ENCODE measurements around the gene NKIRAS1. TPM values are rescaled to one million over a fixed set of nuclear protein-coding genes. Genes with fewer than 3 reads are reported as not detected.

Gene NKIRAS1
- total RNA-seq, 2 experiments from 2014 or later, result 4.0 to 4.7 TPM

- Histone ChIP-seq H3K4me1 (ENCODE audit: insufficient read depth, low read length, poor library complexity, severe bottlenecking) (no peaks in the 10 kb centered on the region), H3K9me2 (ENCODE audit: insufficient read depth, low read length) (no peaks in the 10 kb centered on the region), H3K79me2 (ENCODE audit: insufficient read depth, low read depth, low read length) (no peaks in the 10 kb centered on the region), H3K4me2 (ENCODE audit: low read length) (no peak overlapping the region), H3K27ac (ENCODE audit: low read depth, low read length, poor library complexity, severe bottlenecking) (no peak overlapping the region), H2AFZ (ENCODE audit: low read length) (no peak overlapping the region), H3K36me3 (ENCODE audit: insufficient read depth, low read length) (peaks cover 68% of the 10 kb centered on the region), H4K20me1 (ENCODE audit: insufficient read depth, low read length) (no peaks in the 10 kb centered on the region), H3K9me3 (ENCODE audit: low read length) (no peaks in the 10 kb centered on the region), H3K4me3 (ENCODE audit: low read depth, low read length, poor library complexity, severe bottlenecking) (no peak overlapping the region)
- no peak for DNase-seq (ENCODE audit: low spot score)
- POLR2A ChIA-PET, result interaction anchor here (0.7 kb wide), 2 partner anchors 13 to 14 kb away, joined by 3 read pairs; no protein-coding TSS in a partner anchor
- CTCF ChIA-PET (ENCODE audit: unreplicated experiment), result no interaction called here
- intact Hi-C loops (cut with micrococcal nuclease; ENCODE audit: unreplicated experiment), result no loop called here
- no TSS peak for BruUV-seq (replicated peaks)
- TF ChIP-seq, protein P1, sequence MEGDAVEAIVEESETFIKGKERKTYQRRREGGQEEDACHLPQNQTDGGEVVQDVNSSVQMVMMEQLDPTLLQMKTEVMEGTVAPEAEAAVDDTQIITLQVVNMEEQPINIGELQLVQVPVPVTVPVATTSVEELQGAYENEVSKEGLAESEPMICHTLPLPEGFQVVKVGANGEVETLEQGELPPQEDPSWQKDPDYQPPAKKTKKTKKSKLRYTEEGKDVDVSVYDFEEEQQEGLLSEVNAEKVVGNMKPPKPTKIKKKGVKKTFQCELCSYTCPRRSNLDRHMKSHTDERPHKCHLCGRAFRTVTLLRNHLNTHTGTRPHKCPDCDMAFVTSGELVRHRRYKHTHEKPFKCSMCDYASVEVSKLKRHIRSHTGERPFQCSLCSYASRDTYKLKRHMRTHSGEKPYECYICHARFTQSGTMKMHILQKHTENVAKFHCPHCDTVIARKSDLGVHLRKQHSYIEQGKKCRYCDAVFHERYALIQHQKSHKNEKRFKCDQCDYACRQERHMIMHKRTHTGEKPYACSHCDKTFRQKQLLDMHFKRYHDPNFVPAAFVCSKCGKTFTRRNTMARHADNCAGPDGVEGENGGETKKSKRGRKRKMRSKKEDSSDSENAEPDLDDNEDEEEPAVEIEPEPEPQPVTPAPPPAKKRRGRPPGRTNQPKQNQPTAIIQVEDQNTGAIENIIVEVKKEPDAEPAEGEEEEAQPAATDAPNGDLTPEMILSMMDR (conservative IDR thresholded peaks at IDR 0.05; ENCODE audit: low read length), result no peak
- no peak for TF ChIP-seq EZH2phosphoT487 (IDR thresholded peaks at IDR 0.05; ENCODE audit: borderline replicate concordance, low read depth, low read length)
Observed at GRCh38 chr3:23900744-23901143, 16.0 kb downstream of the NKIRAS1 start.

DNA sequence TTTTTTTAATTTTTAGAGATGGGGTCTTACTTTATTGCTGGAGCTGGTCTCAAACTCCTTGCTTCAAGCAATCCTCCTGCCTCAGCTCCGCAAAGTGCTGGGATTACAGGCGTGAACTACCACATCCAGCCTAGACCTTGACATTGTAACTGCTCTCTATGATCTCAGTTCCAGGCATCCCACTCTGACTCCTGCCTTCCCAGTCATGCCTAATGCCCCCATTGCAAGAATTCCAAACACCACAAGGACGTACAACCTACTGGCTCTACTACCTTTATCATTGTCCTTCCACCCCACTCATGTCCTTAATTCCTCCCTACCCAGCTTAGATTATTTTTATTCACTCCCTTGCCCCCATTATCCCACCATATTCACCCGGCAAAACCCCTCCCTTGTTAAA, 21.6 kb downstream of the NKIRAS1 start:
- Histone ChIP-seq H3K4me3 (ENCODE audit: low read depth, low read length, poor library complexity, severe bottlenecking) (no peak overlapping the region), H3K9me2 (ENCODE audit: insufficient read depth, low read length) (no peaks in the 10 kb centered on the region), H4K20me1 (ENCODE audit: insufficient read depth, low read length) (no peaks in the 10 kb centered on the region), H2AFZ (ENCODE audit: low read length) (no peak overlapping the region), H3K36me3 (ENCODE audit: insufficient read depth, low read length) (peaks cover 97% of the 10 kb centered on the region), H3K9me3 (ENCODE audit: low read length) (no peaks in the 10 kb centered on the region), H3K4me2 (ENCODE audit: low read length) (no peak overlapping the region), H3K27ac (ENCODE audit: low read depth, low read length, poor library complexity, severe bottlenecking) (no peak overlapping the region), H3K4me1 (ENCODE audit: insufficient read depth, low read length, poor library complexity, severe bottlenecking) (no peaks in the 10 kb centered on the region), H3K79me2 (ENCODE audit: insufficient read depth, low read depth, low read length) (no peaks in the 10 kb centered on the region)
- CTCF ChIA-PET (ENCODE audit: unreplicated experiment), result no interaction called here
- BruUV-seq (replicated peaks), result no TSS peak
- intact Hi-C loops (cut with micrococcal nuclease; ENCODE audit: unreplicated experiment), result no loop called here
- POLR2A ChIA-PET, result interaction anchor here (0.6 kb wide), 1 partner anchor 80 kb away, joined by 3 read pairs; no protein-coding TSS in a partner anchor
- no peak for DNase-seq (ENCODE audit: low spot score)
- TF ChIP-seq EZH2phosphoT487 (IDR thresholded peaks at IDR 0.05; ENCODE audit: borderline replicate concordance, low read depth, low read length), result no peak
- TF ChIP-seq, protein P1 (conservative IDR thresholded peaks at IDR 0.05; ENCODE audit: low read length), result no peak

DNA sequence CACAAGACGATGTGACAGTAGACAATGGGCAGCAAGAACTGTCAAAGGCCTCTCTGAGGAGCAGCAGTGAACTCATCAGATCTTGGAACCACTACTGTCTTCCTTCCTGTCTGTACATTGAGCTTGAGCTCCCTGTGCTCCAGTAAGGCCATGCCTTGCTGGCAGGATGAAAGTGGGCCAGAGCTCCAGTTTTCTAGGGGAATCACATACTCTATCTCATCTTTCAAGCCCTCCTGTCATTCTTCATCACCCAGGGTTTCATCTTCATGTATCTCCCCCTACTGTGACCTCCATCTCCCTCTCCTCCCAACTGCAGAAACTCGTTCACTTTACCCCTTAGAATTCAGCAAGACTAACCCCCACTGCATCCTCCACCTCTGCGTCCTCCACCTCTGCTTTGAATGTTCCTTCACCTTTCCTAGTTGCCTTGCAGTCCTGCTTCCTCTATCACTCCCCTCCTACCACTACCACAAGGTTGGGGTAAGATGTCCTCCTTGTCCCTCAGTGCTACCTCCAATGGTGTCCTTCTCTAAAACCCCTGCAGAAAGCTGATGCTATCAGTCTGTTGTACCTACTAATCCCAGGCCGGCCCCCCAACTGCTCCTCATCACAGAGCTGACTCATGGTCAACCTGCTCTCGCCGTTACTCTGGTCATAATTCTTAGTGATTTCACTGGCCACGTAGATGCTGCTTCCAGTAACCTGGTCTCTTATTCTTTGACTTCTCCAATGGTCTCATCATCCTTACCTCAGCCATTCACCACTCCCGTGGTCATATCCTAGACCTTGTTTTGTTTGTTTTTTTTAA, 22.3 kb downstream of the NKIRAS1 start:
- no peak for DNase-seq (ENCODE audit: low spot score)
- Histone ChIP-seq H2AFZ (ENCODE audit: low read length) (no peak overlapping the region), H3K4me1 (ENCODE audit: insufficient read depth, low read length, poor library complexity, severe bottlenecking) (no peaks in the 10 kb centered on the region), H3K27ac (ENCODE audit: low read depth, low read length, poor library complexity, severe bottlenecking) (no peak overlapping the region), H3K79me2 (ENCODE audit: insufficient read depth, low read depth, low read length) (no peaks in the 10 kb centered on the region), H3K36me3 (ENCODE audit: insufficient read depth, low read length) (peaks cover 96% of the 10 kb centered on the region), H3K9me3 (ENCODE audit: low read length) (no peaks in the 10 kb centered on the region), H4K20me1 (ENCODE audit: insufficient read depth, low read length) (no peaks in the 10 kb centered on the region), H3K4me2 (ENCODE audit: low read length) (no peak overlapping the region), H3K4me3 (ENCODE audit: low read depth, low read length, poor library complexity, severe bottlenecking) (no peak overlapping the region), H3K9me2 (ENCODE audit: insufficient read depth, low read length) (no peaks in the 10 kb centered on the region)
- no TSS peak for BruUV-seq (replicated peaks)
- ChIA-PET POLR2A (interaction anchor here (0.5 to 0.6 kb wide), 6 partner anchors 25 to 752 kb away, joined by 3 to 7 read pairs (median 3); no protein-coding TSS in a partner anchor), CTCF (ENCODE audit: unreplicated experiment) (no interaction called here)
- no peak for TF ChIP-seq EZH2phosphoT487 (IDR thresholded peaks at IDR 0.05; ENCODE audit: borderline replicate concordance, low read depth, low read length)
- TF ChIP-seq, protein P1 (conservative IDR thresholded peaks at IDR 0.05; ENCODE audit: low read length), result no peak
- intact Hi-C loops (cut with micrococcal nuclease; ENCODE audit: unreplicated experiment), result loop anchor here (5.0 kb wide), 1 partner anchor 103 kb away; no protein-coding TSS in a partner anchor

Measured in OCI-LY7 (cell line).